ENCODE results near the gene NPBWR2.

DNA sequence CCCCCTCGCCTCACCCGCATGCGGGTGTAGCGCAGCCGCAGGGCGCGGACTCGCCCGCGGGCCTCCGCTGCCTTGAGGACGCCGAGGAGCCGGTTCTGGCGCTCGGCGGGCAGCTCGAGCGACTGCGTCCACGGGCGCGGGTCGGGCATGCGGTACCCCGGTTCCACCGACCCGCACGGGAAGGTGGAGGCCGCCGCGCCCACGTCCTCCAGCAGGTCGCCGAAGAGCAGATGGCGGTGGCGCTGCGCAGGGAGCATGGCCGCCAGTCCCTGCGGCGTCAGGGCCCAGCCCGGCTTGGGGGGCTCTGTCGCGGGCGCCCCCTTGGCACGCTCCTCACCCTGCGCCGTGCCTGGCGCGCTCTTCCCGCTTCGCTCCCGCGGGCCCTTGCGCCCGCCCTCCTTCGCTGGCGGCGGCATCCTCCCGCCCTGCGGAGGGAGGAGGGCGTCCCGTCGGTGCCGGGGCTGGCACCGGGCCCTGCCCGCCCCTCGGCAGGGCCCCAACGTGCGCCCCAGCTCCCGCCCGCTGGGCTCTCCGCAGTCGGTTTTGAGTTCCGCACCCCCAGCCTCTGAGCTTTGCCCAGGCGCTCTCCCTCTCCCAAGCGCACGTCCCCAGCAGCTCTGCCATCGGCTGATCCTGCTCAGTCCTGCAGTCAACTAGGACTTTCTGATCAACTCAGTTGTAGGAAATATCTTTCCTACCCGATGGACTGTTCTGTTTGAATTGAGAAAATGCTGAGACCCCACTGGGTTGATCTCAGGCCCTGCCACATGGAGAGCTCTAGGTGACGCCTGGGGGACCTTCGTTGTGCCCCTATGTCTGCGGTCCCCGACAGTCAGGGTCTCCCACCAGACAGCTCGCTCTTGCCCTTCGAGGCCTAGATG, 23.3 kb downstream of the NPBWR2 start, which contains the start of gene LKAAEAR1:
- no peak for TF ChIP-seq POLR2A (IDR thresholded peaks at IDR 0.05)
- TF ChIP-seq, protein P1, sequence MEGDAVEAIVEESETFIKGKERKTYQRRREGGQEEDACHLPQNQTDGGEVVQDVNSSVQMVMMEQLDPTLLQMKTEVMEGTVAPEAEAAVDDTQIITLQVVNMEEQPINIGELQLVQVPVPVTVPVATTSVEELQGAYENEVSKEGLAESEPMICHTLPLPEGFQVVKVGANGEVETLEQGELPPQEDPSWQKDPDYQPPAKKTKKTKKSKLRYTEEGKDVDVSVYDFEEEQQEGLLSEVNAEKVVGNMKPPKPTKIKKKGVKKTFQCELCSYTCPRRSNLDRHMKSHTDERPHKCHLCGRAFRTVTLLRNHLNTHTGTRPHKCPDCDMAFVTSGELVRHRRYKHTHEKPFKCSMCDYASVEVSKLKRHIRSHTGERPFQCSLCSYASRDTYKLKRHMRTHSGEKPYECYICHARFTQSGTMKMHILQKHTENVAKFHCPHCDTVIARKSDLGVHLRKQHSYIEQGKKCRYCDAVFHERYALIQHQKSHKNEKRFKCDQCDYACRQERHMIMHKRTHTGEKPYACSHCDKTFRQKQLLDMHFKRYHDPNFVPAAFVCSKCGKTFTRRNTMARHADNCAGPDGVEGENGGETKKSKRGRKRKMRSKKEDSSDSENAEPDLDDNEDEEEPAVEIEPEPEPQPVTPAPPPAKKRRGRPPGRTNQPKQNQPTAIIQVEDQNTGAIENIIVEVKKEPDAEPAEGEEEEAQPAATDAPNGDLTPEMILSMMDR (IDR thresholded peaks at IDR 0.05): no peak
